AG08396 (cell line): ENCODE results near the gene HMGN1.
A peak's percentile ranks its signal among the peaks of the same experiment; 100 is the strongest.

ENCODE experiments used
- DNase-seq: peaks from one replicate; pipeline ENCODE4 v3.0.0; 2012; ENCODE audit warnings: low spot score, mixed read lengths

The HMGN1 gene

GRCh38 chr21:39367783-39368182 is 18.9 kb upstream of the HMGN1 start:
- no peak for DNase-seq

GRCh38 chr21:39366563-39366962 is 17.7 kb upstream of the HMGN1 start:
- no peak for DNase-seq

DNA sequence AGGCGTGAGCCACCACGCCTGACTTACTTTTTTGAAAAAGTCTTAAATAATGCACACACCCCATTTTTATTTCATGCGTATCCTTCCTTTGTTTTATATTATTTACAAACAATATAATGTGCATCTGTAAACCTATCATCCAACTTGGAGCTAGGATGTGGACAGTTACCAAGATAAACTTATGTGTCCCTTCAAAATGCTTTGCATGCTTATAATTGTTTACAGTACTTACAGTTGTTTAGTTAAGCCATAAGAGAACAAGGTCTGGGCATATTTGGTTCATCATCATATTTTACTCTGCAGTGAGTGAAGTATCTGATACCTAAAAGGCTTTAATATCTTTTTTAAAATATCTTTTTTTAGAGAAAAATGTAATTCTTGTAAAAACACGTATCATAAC is 16.1 kb upstream of the HMGN1 start:
- DNase-seq = no peak

DNA sequence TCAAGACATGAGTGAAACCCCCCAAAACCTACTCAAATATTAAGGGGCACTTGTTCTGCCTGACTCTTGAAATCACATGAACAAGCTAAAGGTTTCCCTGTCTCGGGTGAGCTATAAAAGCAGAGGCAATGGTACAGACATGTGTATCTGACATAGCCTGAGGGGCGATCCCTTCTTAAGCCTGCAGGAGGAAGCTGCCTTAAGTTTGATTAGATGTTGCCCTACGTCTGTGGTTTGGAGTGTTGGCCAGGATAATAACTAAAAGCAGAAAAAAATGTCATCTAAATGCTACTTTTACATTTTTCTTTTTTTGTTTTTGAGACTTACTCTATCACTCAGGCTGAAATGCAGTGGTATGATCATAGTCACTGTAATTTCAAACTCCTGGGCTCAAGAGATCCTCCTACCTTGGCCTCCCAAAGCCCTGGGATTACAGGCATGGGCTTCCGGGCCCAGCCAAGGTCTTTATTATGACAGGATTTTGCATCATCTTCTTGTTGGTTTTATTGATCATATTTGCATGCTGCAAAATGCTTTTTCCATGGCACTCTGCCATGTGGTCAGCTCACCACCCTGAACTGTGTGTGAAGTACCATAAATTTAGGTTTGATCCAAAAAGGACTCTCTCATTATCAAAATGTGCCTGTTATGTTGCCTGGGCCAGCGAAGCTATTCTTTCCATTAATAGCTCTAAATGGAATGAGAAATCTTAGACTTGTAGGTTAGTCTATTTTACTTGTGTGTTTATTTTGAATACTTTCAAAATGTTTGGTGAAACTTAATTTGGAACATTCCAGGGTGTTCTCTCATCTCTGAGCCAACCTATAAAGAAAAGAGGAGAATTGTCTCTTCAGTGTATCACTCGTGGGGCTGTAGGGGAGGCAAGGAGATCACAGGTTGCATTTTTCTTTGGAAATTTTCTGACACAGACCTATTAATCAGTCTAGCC is 15.0 kb upstream of the HMGN1 start:
- peak; percentile 44 for DNase-seq

DNA sequence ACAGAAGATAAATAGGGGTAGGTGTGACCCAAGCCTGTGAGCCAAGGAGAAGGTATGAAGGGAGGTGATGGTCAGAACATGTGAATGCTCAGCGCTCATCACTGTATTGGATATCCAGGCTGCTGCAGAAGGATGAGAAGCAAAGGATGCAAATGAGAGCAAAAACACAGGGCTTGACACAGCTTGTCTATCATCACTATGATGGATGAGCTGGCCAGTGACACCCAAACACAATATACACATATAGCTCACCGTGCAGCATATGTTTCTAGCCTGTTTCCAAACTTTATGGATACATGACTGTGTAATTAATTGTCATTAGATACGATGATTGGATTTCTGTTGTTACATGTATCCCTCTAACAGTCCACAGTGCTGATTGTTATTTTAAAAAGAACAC is 13.8 kb upstream of the HMGN1 start:
- no peak for DNase-seq

DNA sequence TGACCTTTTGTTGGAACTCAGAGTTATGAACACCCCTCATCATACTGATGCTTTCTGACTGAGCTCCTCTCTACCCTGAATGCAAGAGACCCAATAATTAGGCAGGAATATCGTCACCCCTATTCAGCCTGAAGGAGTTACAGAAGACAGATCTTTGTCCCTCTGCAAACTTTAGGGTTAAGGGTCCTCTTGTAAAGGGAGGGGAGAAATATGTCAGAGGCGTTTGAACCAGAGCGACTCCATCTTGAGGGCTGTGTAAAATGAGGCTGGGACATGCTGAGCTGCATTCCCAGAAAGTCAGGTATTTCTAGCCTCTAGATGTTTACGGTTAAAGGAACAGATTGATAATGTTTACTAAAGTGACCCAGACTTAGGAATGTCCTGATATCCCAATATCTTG is 10.5 kb upstream of the HMGN1 start:
- DNase-seq = no peak

- DNase-seq = no peak
Observed at GRCh38 chr21:39353295-39353694, 4.4 kb upstream of the HMGN1 start.

GRCh38 chr21:39350094-39351005 is 1.5 kb upstream of the HMGN1 start:
- no peak for DNase-seq

- peak; percentile 96 for DNase-seq
Observed at GRCh38 chr21:39349211-39350093, 564 bp upstream of the HMGN1 start.

- peak; percentile 11 for DNase-seq
Observed at GRCh38 chr21:39348040-39348354, 891 bp downstream of the HMGN1 start.

- DNase-seq = no peak
Observed at GRCh38 chr21:39347537-39347936, 1.4 kb downstream of the HMGN1 start.

DNA sequence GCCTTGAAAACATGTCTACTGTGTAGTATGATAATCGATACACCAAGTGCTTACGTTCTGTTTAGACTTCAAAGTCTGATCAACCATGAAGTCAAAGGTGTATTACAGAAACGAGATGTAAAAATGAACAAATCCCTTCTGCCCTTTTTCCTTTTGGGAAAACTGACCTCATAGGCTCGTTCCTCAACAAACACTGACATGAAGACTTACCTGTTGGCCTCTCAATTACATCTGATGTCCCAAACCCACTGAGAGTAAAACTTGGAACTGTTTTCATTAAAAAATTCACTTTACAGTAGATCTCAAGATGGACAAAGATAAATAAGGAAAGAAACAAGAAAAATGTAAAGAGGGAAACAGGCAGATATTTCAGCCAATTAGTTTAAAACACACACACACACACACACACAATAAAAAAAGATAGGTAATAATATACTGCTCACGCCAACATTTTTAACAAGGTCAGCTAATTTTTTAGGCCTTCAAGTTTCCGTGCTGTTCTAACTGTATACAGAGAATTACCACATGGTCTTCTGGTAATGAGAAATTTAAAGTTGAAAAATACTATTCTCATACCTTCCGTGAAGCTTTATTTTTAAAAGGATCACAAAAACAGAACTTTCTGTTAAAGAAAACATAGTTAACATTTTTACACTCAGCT is 2.1 kb downstream of the HMGN1 start:
- no peak for DNase-seq

DNA sequence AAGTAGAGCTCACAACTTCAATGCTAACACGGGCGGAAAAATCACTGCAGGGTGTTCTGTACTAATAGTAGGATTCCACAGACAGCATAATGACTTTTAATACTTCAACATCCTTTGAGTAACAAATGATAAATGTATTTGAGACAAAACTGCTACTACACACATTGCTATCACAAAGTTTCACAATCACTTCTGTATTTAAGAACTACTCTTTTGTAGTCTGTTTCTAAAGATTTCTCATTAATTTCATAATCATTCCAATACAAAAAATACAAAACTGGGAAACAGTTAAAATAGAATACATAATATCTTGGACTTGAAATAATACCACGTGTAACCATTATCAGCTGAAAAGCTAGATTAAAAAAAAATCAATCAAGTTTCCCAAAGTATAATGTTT is 2.7 kb downstream of the HMGN1 start:
- DNase-seq = no peak

DNA sequence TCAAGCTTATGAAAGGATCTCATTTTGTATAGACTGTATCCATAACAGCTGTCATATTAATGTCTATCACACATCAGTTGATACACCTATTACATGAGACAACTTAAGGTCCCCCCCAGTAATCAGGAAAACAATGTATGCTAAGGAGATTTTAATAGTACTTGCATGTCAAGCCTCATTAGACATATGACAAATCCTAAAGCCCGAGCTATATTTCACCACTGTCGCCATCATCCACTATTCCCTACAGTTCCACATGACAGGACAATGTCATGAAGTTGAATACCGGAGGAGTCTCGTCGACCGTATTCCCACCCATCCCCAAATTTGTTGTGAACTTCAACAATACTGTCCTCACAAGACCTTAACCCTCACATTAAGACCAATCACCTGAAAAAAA is 3.4 kb downstream of the HMGN1 start:
- DNase-seq = no peak

DNA sequence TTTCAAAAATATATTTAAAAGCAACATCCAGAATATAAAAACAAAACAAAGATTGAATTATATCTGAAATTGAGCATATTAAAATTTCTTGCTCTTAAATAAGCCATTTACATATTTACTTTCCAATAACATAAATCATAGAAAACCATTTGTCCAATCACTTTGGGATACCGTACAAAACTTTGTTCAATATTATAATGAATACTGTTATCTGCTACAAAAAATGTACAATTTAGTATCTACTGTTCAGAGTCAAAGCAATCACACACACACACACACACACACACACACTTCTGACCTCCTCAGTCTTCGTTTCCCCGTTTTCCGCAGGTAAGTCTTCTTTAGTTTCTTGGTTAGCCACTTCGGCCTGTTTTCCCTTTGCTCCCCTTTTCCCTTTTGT is 4.0 kb downstream of the HMGN1 start:
- no peak for DNase-seq

DNA sequence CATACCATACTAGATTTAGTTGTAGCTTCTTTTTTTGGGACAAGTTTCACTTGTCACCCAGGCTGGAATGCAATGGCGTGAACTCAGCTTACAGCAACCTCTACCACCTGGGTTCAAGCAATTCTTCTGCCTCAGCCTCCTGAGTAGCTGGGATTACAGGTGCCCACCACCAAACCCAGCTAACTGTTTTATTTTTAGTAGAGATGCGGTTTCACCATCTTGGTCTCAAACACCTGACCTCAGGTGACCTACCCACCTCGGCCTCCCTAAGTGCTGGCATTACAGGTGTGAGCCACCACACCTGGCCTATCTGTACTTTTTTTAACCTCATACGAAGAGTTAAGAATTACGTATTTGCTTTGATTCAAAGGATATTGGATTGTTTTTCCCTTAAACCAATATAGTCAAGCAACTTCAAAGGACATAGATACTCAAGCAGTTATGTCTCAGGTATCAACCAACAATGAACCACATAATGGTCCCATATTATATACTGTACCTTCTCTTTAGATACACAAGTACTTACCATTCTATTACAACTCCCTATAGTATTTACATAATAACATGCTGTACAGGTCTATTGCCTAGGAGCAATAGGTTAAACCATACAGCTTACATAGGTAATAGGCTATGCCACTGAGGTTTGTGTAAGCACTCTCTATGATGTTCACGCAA is 7.5 kb downstream of the HMGN1 start:
- no peak for DNase-seq

GRCh38 chr21:39340687-39341086 is 8.2 kb downstream of the HMGN1 start:
- DNase-seq = no peak

GRCh38 chr21:39339231-39339630 is 9.7 kb downstream of the HMGN1 start:
- no peak for DNase-seq

- DNase-seq = no peak
Observed at GRCh38 chr21:39336457-39337008, 12.4 kb downstream of the HMGN1 start.

DNA sequence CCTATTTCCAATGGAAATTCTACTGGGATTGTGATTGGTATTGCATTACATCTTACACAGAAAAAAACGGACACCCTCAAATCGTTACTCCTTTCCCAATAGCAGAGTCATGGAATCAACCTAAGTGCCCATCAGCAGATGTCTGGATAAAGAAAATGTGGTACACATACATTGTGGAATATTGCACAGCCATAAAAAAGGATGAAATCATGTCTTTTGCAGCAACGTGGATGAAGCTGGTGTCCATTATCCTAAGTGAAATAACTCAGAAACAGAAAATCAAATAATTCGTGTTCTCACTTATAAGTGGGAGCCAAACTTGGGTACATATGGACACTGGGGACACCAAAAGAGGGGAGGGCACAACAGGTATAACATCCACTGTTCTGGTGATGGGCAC is 14.3 kb downstream of the HMGN1 start:
- no peak for DNase-seq

GRCh38 chr21:39332175-39332574 is 16.7 kb downstream of the HMGN1 start:
- no peak for DNase-seq
